ENCODE measurements around the gene AGBL3.

The AGBL3 gene

GRCh38 chr7:135088566-135088965, 102.3 kb downstream of the AGBL3 start:
- DNase-seq (ENCODE audit: low read depth) = no peak
- no peak overlapping the region for H3K4me3 ChIP-seq (replicated peaks; ENCODE audit: low read depth, low read length)
- TF ChIP-seq CTCF (IDR thresholded peaks at IDR 0.05; ENCODE audit: low read length, missing control alignments) = no peak

DNA sequence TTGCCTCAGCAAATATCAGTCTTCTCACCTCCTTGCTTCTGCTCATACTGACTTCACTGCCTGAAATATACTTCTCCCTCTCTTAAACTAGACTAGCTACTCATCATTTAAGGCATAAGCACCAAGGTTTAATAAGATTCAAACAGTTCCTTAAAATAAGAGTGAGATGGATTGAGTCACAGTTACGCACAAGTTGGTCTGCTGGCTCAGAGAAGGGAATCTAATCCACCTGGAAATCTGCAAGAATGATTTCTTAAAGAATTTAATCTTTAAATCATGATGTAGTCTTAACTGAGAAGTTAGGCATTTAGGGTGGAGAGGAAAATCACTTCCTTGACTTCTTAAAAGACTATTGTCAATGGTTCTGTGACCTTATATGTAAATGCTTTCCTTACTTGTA, 105.4 kb downstream of the AGBL3 start:
- no peak overlapping the region for H3K4me3 ChIP-seq (replicated peaks; ENCODE audit: low read depth, low read length)
- no peak for TF ChIP-seq CTCF (IDR thresholded peaks at IDR 0.05; ENCODE audit: low read length, missing control alignments)
- DNase-seq (ENCODE audit: low read depth) = no peak

DNA sequence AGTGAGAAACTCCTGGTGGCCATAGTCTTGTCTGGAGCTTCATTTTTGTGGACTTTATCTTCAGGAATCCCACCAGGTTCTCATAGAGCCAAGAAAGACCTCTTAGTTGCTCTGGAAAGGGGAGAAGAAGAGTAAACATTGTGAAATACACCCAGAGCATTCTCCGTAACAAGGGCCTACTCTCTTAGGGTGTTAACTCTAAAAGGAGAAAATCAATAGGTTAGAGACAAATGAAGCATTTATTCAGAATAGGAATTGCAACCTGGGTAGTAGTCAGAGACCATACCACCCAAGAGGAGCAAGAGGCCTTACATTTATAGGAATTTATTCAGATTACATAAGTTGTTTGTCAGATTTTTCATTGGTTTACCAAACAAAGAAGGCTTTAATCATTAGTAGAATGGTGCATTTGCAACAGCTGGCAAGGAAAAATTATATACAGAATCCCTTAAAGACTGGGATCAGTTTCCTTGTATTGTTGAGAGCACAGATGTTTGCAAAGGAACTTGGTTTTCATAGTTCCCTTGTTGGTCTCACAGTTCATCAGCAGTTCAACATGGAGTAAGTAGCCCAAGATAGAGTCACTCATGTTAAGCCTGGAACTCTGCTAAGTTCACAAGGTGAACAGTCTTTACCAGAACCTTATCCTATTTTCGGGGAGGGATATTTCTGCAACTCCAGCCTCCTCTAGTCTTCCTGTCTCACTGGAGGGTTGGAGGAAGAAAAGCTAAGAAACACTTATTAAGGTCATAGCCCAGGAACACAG, 108.3 kb downstream of the AGBL3 start:
- no peak overlapping the region for H3K4me3 ChIP-seq (replicated peaks; ENCODE audit: low read depth, low read length)
- no peak for TF ChIP-seq CTCF (IDR thresholded peaks at IDR 0.05; ENCODE audit: low read length, missing control alignments)
- DNase-seq (ENCODE audit: low read depth) = no peak

DNA sequence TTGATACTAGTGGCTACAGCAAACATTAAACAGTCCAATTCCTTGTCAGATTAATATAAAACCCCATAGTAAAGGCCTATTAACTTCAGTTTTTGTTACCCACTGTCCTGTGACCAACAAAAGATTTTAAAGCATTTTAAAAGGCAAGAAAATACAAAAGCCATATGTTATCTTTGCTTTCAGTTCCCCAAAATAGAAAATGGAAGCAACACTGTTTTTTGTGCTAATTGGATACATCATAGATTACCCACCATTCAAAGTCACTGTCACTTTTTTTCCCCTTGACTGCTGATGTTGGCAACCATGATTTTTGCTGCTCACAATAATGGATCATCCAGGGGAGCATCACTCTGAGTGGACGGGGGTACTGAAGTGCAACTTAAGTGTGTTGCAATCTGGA, 109.1 kb downstream of the AGBL3 start:
- no peak overlapping the region for H3K4me3 ChIP-seq (replicated peaks; ENCODE audit: low read depth, low read length)
- no peak for DNase-seq (ENCODE audit: low read depth)
- TF ChIP-seq CTCF (IDR thresholded peaks at IDR 0.05; ENCODE audit: low read length, missing control alignments) = no peak

DNA sequence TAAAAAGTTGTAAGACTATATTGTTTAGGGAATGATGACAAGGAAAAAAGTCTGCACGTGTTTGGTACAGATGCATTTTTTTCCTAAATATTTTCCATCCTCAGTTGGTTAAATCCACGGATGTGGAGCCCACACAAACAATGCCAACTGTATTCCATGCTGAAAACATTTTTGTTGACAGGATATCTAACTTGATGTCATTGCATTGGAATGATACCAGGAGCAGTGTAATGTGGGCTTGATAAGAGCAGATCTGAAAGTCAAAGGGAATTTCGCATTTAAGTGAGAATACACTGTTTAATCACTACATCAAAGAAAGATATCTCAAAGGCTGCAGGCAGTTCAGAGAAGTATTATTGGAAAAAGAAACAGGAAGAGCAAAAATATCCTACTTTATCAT, 112.1 kb downstream of the AGBL3 start:
- peak; percentile 24 for DNase-seq (ENCODE audit: low read depth)
- TF ChIP-seq CTCF (IDR thresholded peaks at IDR 0.05; ENCODE audit: low read length, missing control alignments) = no peak
- H3K4me3 ChIP-seq (replicated peaks; ENCODE audit: low read depth, low read length) = no peak overlapping the region

DNA sequence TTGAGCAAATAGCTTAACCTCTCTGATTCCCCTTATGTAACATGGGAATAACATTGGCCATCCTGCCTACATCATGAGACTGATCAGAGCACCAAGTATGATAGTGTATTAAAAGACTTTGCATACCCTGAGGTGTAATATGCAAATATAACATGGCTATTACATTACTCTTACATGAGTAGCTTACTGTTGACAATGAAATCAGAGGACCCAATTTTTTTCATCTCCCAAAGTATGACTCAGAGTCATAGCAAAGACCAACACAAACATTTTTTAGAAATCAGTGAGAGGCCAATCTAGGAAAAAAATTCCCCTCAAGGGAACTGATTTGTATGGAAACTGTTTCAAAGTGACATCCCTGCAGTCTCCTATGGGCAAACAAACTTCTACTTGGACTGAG, 114.5 kb downstream of the AGBL3 start:
- no peak overlapping the region for H3K4me3 ChIP-seq (replicated peaks; ENCODE audit: low read depth, low read length)
- no peak for TF ChIP-seq CTCF (IDR thresholded peaks at IDR 0.05; ENCODE audit: low read length, missing control alignments)
- peak; percentile 8 for DNase-seq (ENCODE audit: low read depth)

DNA sequence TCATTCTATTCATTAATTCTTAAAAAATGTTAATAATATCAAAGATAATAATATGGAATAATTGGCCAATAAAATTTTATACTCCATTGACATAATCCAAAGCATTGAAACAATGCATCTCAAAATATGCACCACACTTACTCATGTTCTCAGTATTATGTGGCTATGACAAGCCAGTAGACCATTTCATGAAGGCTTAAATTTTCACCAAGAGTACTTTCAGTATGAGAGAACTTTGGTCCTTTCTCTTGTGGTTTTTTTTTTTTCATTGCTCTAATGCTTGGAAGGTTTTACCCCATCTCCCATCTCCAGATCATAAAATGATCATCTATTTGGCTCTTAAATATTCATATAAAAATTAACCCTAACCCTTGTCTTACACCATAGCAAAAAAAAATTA, 116.1 kb downstream of the AGBL3 start:
- no peak for TF ChIP-seq CTCF (IDR thresholded peaks at IDR 0.05; ENCODE audit: low read length, missing control alignments)
- no peak overlapping the region for H3K4me3 ChIP-seq (replicated peaks; ENCODE audit: low read depth, low read length)
- DNase-seq (ENCODE audit: low read depth) = no peak
